Measurements from ENCODE around the gene UBASH3B. TPM values are rescaled to one million over a fixed set of nuclear protein-coding genes. Genes with fewer than 3 reads are reported as not detected.

Gene UBASH3B
- total and polyA plus RNA-seq, 2 of the 13 experiments (the other 11 are each of a cell fraction or from before 2014, with no cell fraction given): 4.4 to 7.6 TPM

Small RNA genes lying within 50 kb of the gene (small RNA-seq; reads per million reads assigned to genes)
- gene RF01210 (ENCODE audit: insufficient read depth in 2 of 3, insufficient read length in 3 of 3, low read depth in 2 of 3, low replicate concordance in 1 of 3): 0 reads per million in 3 experiments

Other genes with a start within 250 kb of the UBASH3B start
- not detected in 2 replicates for gene CRTAM, start 182.8 kb downstream of the UBASH3B start, total RNA-seq (2016; rRNA removed; fragmentation: Illumina TruSeq; extraction: Trizol)
- not detected in 2 replicates for gene CRTAM, start 182.8 kb downstream of the UBASH3B start, polyA plus RNA-seq (2011; rRNA removed)
- gene JHY, start 227.0 kb downstream of the UBASH3B start, total RNA-seq (2016; rRNA removed; fragmentation: Illumina TruSeq; extraction: Trizol): not detected in 2 replicates
- gene JHY, start 227.0 kb downstream of the UBASH3B start, polyA plus RNA-seq (2011; rRNA removed): not detected in 2 replicates

Measured in HepG2 (cell line).